GM21786 (cell line): Measurements from ENCODE around the gene CEP152.

Experiments
- ATAC-seq: cut with Tn5 transposase; IDR thresholded peaks from one replicate; pipeline ENCODE4 v1.9.1; 2021; ENCODE audit not compliant: unreplicated experiment

Gene CEP152

DNA sequence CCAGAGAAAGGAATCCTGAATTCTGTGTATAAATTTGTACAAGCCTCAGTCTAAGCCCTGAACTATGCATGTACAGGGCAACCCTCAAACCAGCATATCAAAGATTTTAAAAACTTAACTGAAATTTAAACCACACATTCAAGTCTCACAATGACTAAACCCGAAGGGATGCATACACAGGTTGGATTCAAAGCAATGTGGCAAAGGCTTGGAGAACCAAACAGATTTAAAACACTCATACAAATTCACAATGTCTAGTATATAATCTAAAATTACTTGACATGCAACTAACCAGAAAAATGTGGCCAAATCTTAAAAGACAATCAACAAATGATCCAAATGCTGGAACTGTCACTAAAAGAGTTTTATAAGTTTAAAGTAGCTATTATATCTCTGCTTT is 36.4 kb downstream of the CEP152 start:
- no peak for ATAC-seq

DNA sequence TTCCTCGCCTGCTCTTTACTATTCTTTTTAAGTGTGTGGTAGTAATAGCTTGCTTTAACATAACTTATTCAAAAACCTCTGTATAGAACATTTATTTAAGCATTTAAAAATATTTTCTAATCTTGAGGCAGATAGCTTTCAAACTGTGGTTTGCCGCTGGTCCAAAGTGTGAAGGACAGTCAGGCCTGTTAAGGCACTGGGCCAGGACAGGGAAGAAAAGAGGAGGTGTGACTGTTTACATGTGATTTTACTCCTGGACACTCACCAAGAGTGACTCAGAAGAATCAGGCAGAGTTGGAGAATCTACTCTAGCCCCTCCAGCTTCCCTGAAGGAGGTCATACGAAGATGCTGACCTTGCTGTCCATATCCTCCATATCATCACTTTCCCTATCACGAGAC is 44.7 kb downstream of the CEP152 start:
- no peak for ATAC-seq

DNA sequence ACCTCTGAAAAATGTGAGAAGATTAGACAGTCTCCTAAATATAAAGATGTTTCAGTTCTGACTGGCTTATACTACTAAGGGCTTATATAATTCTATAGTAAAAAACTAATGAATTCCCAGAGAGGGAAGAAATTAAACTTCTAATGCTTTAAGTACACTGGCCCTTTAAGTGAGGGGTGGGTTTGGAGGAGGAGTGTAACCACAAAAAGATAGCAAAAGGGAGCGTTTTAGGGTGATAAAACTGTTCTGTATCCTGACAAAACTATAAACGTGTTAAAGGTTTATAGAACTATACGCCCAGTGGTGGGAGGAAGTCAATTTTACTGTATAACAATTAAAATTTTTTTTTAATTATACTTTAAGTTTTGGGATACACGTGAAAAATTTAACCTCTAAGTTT is 45.8 kb downstream of the CEP152 start:
- ATAC-seq = no peak

DNA sequence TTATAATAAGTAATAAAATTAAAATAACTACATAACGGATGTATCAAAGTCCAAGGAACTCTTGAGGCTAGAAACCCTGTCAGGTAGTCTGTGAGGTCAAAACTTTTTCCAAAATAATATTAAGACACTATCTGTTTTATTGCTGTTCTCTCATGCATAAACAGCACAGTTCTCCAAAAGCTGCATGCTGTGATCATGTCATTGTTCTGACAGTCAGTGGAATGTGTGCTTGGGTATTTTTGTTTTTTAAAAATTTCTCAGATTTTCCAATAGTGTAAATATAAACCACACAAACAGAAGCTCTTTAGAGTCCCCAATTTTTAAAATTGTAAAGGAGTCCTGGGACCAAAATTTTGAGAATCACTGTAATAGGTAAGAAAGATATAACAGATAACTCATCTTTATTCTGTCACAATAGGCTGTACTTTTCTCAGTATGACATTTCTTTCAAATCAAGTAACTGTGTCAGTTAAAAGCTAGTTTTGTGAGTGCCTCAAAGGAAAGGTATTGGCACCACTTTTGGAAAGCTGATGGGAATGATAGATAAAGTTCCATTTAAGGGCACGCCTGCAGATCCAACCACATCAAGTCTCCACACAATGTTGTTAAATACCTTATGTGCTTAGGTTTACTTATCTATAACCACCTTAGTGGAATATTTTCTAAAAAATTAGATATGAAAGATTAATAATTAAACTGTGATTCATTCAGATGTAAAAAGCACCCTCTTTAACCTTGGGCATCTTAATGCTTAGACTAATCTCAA is 49.3 kb downstream of the CEP152 start:
- ATAC-seq = no peak

DNA sequence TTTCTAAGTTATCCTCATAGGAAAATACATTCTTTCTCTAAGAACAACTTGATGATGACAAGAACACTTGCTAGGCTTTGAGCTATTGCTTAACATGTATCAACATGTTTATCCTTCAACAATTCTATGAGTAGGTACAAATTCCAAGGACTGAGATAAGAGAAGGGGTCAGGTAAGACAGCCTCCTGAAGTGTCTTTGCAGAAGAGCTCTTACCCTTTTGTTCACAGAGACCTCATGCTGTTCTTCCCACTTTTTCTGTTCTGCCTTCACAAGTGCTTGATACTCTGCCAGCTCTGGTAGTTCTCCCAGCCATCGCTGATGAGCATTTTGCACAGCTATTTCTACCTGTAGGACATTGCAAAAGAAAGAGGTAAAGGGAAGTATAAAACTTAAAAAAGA is 50.9 kb downstream of the CEP152 start:
- ATAC-seq = no peak

DNA sequence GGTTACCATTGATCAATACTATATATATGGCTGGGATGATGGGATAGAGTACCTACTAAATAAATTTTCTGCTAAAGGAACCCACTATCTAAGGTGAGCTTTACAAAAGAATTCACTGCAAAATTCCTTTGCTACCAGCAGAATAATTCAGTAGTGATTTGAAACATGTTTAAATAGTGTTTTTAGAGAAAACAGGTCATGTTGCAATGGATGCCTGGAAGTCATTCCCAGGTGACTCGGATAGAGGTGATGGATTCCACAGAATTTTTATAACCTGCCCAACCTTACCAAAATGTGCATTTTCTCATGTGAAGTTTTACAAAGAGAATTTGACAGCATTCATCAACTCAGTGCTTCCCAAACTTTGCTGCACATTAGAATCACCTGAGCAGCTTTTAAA is 53.2 kb downstream of the CEP152 start:
- no peak for ATAC-seq

DNA sequence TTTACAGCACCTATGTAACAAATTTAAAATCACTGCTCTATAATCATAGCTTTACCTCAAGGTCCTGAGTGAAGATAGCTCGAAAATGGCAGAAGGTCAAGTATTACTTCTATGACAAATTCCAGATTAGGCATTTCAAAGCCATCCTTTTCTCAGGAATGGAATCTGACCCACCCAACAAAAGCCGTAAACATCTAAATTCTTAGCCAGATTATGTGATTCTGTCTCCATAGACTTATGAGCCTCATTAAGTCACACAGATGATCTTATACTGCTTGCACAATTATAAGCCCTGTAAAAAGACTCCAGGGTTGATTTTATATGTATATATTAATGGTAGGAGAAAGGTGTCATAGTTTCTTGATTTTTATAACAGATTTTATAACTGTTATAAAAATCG is 56.9 kb downstream of the CEP152 start:
- no peak for ATAC-seq

DNA sequence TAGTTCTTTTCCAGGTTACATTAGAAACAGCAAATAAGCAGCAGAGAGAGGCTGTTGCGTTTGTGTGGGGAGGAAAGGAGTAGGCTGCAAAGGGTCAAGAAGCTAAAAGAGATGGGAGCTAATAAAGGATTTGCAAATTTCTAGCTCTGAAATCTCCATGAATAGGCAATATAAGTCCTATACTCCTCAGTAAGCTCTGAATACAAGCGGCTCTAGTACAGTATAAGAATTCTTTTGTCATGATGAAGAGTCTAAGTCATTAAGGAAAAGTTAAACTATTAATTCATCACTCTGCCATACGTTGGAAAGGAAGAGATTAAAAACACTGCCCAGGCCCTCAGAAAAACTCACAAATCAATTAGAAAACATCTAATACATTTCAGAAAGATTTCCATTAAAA is 59.3 kb downstream of the CEP152 start:
- no peak for ATAC-seq

DNA sequence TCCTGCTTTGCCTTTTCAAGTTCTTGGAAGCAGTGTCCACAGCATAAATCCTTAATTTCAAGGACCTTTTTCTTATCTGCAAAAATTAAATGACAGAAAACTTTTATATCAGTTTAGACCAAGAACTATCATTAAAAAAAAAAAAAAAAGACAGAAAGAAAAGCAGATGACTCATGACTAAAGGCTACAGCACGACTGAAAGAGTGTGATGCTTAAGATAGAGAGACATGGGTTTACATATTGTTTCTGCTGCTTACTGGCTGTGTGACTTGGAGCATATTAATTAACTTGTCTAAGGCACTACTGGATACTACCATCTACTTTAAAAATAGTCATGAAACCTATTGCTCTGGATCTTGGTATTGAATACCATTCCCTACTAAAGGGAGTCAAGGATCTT is 62.3 kb downstream of the CEP152 start:
- ATAC-seq = no peak

DNA sequence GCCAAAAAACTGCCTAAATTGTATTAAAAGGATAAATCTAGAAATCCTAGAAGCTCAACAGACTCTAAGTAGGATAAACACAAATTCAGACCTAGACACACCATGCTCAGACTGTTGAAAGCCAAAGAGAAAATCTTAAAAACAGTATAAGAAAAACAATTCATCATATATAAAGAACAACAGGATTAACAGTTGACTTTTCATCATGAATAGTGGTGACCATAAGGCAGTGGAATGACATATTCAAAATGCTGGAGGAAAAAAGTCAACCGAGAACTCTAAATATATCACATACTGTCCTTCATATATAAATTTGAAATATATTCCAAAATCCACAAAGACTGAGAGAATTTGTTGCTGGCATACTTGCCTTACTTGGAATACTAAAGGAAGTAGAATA is 77.3 kb downstream of the CEP152 start:
- ATAC-seq = no peak

DNA sequence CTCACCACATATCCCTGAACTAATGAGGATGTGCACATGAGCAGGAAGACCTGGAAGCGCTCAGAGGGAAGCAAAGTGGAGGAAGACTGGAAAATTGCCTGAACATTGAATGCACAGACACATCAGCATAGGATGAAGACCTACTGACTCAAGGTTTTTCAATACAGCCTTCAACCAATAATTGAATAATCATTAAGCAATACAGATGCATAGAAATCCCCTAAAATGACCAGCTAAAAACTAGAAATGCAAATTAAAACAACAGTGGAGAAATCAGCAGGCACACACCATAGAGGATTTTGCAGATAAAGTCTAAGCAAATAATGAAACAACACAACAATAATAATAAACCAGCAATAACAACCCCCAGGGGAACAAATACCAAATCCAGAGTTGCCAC is 80.4 kb downstream of the CEP152 start:
- no peak for ATAC-seq

DNA sequence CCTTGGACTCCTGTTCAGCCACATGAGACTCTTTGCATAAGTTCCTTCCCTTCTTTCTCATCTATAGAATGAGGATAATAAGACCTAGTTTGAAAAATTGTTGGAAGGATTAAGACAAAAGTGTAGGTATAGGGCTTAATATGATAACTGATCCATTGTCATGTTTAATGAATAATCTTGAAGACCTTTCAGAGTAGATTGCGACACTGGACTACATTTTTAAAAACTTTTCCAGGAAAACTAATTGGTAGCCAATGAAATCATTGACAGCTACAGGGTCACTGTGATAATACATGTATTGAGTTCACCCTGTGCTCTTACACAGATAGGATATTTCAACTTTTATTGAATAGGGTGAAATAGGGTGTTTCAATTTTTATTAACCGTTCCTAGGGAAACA is 86.9 kb downstream of the CEP152 start:
- ATAC-seq = no peak

DNA sequence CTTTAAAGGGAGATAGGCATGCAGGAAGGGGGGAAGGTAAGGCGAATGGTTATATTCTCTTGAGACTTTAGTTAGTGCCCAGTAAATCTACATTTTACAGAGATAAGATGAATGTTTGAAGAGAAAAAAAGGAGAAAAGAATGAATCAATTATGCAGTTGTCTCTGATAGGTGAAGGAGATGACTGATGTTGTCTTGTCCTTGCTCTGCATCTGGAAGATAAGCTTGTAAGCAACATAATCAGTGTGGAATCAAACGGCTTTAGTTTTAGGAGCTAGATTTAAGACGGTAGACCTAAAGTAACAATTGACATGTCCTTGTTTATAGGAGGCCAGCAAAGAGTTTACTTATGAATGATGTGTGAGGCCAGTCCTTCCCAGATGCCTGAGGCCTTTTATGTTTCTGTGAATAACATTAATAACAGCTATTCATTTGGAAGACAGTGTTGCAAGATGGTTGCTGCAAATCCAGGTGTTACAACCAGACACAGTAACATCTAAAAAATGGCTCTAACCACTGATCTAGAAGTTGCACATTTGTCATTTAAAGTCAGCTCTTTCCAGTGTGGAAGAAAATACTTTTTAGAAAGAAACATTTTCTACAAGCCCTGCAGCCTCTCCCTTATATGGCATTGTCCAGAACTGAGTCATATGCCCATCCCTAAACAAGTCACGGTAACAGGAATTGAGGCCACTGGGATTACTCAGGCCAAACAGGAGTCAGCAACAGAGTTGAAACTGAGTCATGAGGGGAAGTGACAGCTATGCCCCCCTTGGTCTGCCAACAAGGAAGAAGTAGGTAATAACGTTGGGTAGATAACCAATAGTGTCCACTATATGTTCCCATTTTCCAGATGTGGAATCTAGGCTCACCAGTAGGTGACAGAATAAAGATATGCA is 87.9 kb downstream of the CEP152 start:
- no peak for ATAC-seq

DNA sequence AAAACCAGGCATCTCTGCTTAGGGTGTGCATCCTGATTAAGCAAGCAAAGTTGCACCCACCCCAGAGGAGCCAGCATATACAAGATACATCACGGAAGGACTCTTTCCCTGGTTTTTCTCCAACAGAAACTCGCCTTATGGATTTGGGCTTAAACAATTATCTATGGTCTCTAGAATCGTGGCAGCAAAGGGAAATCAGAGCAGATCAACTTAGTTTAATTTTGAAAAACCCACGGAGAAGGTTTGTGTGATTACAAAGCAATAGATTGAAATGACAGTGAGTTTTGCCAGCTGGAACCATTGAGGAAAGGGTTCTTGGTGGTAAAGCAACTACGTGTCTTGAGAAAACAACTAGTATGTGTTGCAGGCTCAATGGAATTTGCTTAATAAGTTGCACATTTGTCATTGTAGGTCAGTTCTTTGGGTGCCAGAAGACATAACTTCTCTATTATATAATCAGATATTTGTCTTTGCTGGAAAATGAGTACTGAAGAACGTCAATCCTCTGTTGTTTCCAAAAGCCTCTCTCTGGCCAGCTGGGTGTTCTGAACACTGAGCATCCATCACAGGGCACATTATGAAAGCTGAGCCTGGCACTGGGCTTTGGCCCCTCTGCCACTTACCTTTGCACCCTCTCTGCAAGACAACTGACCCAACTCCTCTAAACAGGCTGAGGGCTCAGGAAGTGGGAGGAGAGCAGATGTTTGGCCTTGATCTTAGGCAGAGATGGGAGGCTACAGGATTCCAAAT is 89.6 kb downstream of the CEP152 start:
- no peak for ATAC-seq

DNA sequence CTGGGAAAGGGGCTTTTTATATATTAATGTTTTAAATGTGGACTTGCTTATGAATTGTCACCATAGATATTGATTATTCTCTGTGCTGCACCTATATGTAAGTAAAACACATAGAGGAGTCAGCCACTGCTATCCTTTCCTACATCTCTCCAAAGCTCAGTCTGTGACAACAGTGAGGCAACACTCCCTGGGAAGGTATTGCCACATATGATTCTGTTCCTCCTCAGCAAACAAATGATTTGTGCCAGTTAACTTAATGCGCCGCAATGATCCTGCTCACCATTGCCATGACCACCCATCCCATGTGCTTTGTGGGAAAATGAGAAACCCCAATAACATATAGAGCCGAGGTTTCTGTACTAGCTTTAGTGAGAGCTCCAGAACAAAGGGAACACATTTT is 90.2 kb downstream of the CEP152 start:
- no peak for ATAC-seq

DNA sequence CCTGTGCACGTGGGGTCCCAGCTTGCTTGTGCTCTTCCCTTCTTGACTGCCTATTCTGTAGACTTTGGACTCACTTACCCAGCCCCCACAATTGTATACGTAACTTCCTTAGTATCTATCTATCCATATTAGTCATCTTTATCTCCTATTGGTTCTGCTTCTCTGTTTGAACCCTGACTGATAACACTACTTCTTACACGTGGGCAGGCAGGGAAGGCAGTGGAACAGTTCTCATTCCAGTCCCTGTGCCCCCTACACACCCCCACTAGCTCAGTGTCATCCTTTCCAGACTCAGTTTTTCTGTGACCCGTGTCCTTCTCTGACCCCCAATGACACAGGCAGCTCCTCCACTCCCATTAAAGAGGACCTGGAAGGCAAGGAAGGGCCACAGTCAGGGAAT is 91.2 kb downstream of the CEP152 start:
- ATAC-seq = no peak

DNA sequence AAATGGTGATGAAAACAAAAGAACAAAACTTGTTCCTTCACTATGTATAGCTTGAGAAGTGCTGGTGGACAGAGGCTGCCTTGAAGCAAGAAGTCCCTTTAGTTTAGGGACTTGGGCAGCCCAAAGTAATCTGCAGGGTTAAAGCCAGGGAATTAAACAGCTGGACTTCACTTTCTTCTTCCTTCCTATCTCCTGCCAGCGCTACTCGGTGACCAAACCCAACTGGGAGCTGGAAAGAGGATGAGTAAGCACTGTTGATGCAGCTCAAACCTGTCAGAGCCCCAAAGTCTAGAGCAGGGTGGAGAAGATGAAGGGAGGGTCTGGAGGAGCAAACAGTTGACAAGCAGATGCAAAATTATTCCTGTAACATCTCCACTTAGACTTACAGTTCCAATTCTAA is 92.2 kb downstream of the CEP152 start:
- ATAC-seq = no peak

DNA sequence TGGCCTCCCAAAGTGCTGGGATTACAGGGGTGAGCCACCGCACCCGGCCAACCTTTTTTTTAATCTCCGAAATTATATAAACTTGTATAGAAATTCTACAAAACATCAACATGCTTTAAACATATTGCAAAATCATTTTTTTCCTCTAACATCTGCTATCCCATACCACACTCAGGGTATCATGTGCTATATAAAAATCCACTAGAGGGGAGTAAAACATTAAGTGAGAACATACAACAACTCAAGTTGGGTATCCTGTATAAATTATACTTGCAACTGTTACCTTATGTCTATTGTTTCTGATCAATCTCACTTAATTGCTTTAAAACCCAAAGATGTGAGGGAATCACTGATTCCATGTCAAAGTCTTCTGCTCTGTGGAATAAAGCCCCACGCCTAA is 93.4 kb downstream of the CEP152 start:
- ATAC-seq = no peak

DNA sequence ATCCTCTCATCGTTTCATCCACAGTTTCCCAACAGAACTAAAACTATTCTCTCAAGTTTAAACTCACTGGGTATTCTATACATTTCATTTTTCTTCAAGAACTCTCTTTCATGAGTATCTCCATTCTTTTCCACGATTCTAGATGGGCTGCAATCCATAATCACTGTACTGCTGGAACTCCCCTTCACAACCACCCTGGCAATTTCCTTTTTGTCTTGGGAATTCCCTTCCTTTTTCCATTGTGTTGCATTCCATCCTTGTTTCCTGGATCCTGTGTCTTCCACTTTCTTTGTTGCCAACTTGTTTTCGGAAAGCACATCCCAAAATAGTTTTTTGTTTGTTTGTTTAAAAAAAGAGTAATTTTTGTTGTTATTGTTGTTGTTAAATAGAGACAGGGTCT is 98.3 kb downstream of the CEP152 start:
- ATAC-seq = no peak

DNA sequence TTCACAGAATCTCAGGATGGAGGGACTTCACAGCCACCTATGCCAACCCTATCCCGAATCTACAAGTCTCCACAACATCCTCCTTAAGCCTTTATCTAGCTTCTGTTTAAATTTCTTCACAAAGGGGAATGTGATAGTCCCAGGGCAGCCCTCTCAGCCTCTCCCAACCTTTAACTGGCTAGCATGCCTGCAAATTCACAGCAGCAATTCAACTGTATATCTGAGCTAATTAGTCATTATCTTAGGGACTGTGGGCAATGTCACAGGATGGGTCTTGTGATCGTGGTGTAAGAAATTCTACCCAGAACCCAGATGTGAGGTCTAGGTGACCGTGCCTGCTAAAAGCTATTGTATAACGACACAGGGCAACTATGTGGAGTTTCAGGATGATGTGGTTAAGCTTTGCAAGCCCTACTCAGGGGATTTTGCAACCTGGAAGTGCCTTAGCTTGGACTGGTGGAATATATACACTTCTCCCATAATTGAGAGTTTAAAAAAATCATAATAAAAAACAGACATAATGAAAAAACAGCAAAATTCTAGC is 99.8 kb downstream of the CEP152 start:
- ATAC-seq = no peak

DNA sequence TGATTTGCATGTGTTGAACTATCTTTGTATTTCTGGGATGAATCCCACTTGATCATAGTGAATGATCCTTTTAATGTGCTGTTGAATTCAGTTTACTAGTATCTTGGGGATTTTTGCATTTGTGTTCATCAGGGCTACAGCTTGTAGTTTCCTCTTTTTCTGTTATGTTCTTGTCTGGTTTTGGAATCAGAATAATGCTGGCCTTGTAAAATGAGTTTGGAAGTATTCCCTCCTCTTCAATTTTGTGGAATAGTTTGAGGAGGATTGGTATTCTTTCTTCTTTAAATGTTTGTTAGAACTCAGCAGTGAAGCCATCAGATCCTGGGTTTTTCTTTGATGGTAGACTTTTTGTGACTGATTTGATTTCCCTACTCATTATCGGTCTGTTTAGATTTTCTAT is 102.2 kb downstream of the CEP152 start:
- ATAC-seq = no peak
